Omental fat pad (tissue), 4 donors: Measurements from ENCODE around the gene CAPN2. TPM values are rescaled to one million over a fixed set of nuclear protein-coding genes. Genes with fewer than 3 reads are reported as not detected.

Experiments
- ATAC-seq: fragments of 150-250 bp; one replicate; pipeline ENCODE4 v1.9.1; 2016; ENCODE audit warnings: mild to moderate bottlenecking, moderate library complexity; ENCODE audit not compliant: low FRiP score
- DNase-seq: peaks from one replicate; pipeline ENCODE4 v3.0.0-alpha.2; 2019; ENCODE audit warnings: low spot score
- CTCF ChIP-seq, 3 donors: fragments of 450-650 bp; IDR thresholded peaks; one replicate each; pipeline ENCODE4 v1.5.1; 2016 to 2017; ENCODE audit warnings: antibody characterized with exemption in 3 of 3, mild to moderate bottlenecking in 3 of 3, moderate library complexity in 2 of 3
- total RNA-seq, 4 donors: library from RNA; depleted of rRNA; stranded (reverse); fragments of >200 nt; gene quantifications; one replicate each; pipeline ENCODE4 v1.1.0, GENCODE V29; 2016

CAPN2 gene
- total RNA-seq, 4 donors from 2014 or later, result 171 to 314 (median 229) TPM

- ATAC-seq, result no peak
- no peak for DNase-seq
- TF ChIP-seq CTCF (IDR thresholded peaks at IDR 0.05), result no peak
Observed at GRCh38 chr1:223708651-223709268, 3.6 kb upstream of the CAPN2 start.

- TF ChIP-seq CTCF (IDR thresholded peaks at IDR 0.05), result no peak
Observed at GRCh38 chr1:223709598-223709997, 2.7 kb upstream of the CAPN2 start.

GRCh38 chr1:223710179-223711133 lies 1.9 kb upstream of the CAPN2 start:
- TF ChIP-seq CTCF (IDR thresholded peaks at IDR 0.05), result no peak
- ATAC-seq (no peak), DNase-seq (no peak)

More at GRCh38 chr1:223709598-223709997, 2.7 kb upstream of the CAPN2 start:
- DNase-seq (no peak), ATAC-seq (no peak)

DNA sequence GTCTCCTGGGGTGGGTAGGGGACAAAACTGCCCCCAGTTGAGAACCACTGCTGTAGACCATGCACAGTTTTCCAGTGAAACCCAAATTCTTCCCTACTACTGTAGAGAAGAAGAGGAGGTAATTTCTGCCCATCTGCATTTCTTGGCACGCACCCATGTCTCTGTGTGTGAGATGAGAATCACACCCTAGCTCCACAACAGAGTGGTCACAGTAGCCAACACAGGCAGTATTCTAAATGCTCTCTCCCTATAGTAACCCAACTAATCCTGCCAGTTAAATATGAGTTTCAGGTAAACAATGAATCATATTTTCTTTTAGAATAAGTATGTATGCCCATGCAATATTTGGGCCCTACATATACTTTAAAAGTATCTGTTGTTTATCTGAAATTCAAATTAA lies 1.2 kb upstream of the CAPN2 start:
- no peak for TF ChIP-seq CTCF (IDR thresholded peaks at IDR 0.05)
- DNase-seq (no peak), ATAC-seq (no peak)

- ATAC-seq, result no peak
- DNase-seq, result no peak
- no peak for TF ChIP-seq CTCF (IDR thresholded peaks at IDR 0.05)
Observed at GRCh38 chr1:223711747-223712193, 569 bp upstream of the CAPN2 start.

DNA sequence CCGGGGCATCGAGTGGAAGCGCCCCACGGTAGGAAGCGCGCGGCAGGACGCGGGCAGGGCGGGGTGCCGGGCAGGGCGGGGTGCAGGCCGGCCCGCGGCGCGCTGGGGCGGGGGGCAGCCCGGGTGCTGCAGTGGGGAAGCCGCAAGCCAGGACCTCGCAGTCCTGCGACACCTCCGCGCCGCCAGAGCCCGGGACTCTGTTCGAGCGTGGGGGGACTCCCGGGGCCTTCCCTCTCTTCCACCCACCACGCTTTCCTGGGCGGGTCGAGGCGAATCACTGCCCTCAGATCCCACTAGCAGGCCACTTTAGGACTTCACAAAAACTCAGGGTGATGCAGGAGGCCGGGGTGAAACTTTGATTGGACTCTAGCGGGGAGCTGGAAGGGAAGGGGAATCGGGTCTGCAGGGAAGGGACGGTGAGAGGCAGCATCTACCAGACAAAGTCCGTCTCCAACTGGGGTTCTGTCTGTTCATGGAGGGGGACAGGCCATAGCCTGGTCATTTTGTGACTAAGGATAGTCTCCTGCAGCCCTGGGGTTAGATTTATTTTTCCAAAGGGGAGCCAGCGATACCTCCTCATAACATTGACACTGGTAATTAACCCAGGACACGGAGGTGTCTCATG lies 623 bp downstream of the CAPN2 start:
- ATAC-seq (peak; percentile 31), DNase-seq (no peak)
- TF ChIP-seq CTCF (IDR thresholded peaks at IDR 0.05), result no peak
